ENCODE measurements around the gene SNX11.

Gene SNX11

GRCh38 chr17:48169926-48170325, 62.4 kb downstream of the SNX11 start:
- no peak for DNase-seq
